Panc1 (cell line): ENCODE data around the gene SPDYC. TPM values are rescaled to one million over a fixed set of nuclear protein-coding genes. Genes with fewer than 3 reads are reported as not detected.

ENCODE experiments used
- ATAC-seq: fragments of 200-7000 bp; cut with Tn5 transposase; 2 replicates; pipeline ENCODE4 v1.9.1; 2020; ENCODE audit warnings: mild to moderate bottlenecking, moderate library complexity
- Bru-seq: library from RNA; stranded (reverse); fragments of 400-500 nt; gene quantifications from one replicate; lab custom pipeline; 2021; lab: Mats Ljungman, UMichigan
- BruChase-seq, 2 experiments: library from RNA; stranded (reverse); fragments of 400-500 nt; gene quantifications; one replicate each; lab custom pipeline; 2021; lab: Mats Ljungman, UMichigan
- BruUV-seq: library from RNA; stranded (reverse); fragments of 400-500 nt; replicated peaks from 2 replicates; lab custom pipeline; 2021; lab: Mats Ljungman, UMichigan
- CTCF ChIA-PET: fragments of 300-600 bp; sonication (Branson Sonifier 250); formaldehyde crosslinking; loops from one replicate; lab custom pipeline; 2022; ENCODE audit warnings: antibody characterized with exemption; lab: Charles Lee
- POLR2A ChIA-PET: fragments of 300-600 bp; sonication (Branson Sonifier 250); formaldehyde crosslinking; loops from one replicate; lab custom pipeline; 2022; ENCODE audit warnings: antibody characterized with exemption; lab: Charles Lee
- DNase-seq: peaks from one replicate; pipeline ENCODE4 v3.0.0-alpha.2; 2010; ENCODE audit warnings: low read depth, low spot score
- H3K27ac ChIP-seq: 2 replicates; pipeline ENCODE4 v1.5.1; 2011; ENCODE audit warnings: mild to moderate bottlenecking, low read length, inconsistent platforms
- H3K27me3 ChIP-seq: fragments of 200-500 bp; sonication (Bioruptor generic); 2 replicates; pipeline ENCODE4 v1.6.0; 2014; ENCODE audit warnings: low read length, inconsistent platforms; ENCODE audit not compliant: control insufficient read depth, insufficient read depth
- H3K36me3 ChIP-seq: fragments of 200-500 bp; sonication (Bioruptor generic); 2 replicates; pipeline ENCODE4 v1.5.1; 2014; ENCODE audit warnings: inconsistent platforms, mild to moderate bottlenecking, low read length, moderate library complexity; ENCODE audit not compliant: control insufficient read depth, insufficient read depth
- H3K4me1 ChIP-seq: 2 replicates; pipeline ENCODE4 v1.5.1; 2011; ENCODE audit warnings: inconsistent platforms, mild to moderate bottlenecking, low read length, moderate library complexity; ENCODE audit not compliant: control insufficient read depth, insufficient read depth
- H3K4me3 ChIP-seq, 2 experiments: 2 replicates each; pipeline ENCODE4 v1.5.1; 2011 to 2012; ENCODE audit warnings: low read depth in 2 of 2, low read length in 2 of 2, mild to moderate bottlenecking in 2 of 2, inconsistent platforms in 1 of 2, moderate library complexity in 1 of 2
- H3K9me3 ChIP-seq: fragments of 200-500 bp; sonication (Bioruptor generic); 2 replicates; pipeline ENCODE4 v1.5.1; 2014; ENCODE audit warnings: low read depth, mild to moderate bottlenecking, inconsistent platforms, low read length, moderate library complexity; ENCODE audit not compliant: control insufficient read depth, insufficient read depth
- POLR2AphosphoS5 ChIP-seq: IDR thresholded peaks from 2 replicates; pipeline ENCODE4 v1.6.1; 2012; ENCODE audit warnings: mild to moderate bottlenecking, low read depth, low read length, moderate library complexity
- SIN3A ChIP-seq: IDR thresholded peaks from 2 replicates; pipeline ENCODE4 v1.6.1; 2012; ENCODE audit warnings: low read depth, mild to moderate bottlenecking, low read length, moderate library complexity, borderline replicate concordance; ENCODE audit not compliant: insufficient read depth
- TCF7L2 ChIP-seq: IDR thresholded peaks from 2 replicates; pipeline ENCODE4 v1.6.1; 2011; ENCODE audit warnings: mild to moderate bottlenecking, low read depth, low read length, inconsistent platforms
- in situ Hi-C: cut with HindIII; loops from 2 replicates; pipeline ENCODE4 v1.10.0; 2016; ENCODE audit warnings: low sequenced_read_pairs, low pct_unique_long_range_greater_than_20kb
- intact Hi-C: fragments of 100-400 bp; cut with micrococcal nuclease; formaldehyde crosslinking; loops from one replicate; pipeline ENCODE4 v1.10.0; 2022; ENCODE audit not compliant: unreplicated experiment
- long read RNA-seq: library from polyadenylated mRNA; unstranded; transcript quantifications from one replicate; pipeline ENCODE4 v2.0.0, GENCODE V29; 2021; ENCODE audit not compliant: unreplicated experiment
- polyA plus RNA-seq: library from polyadenylated mRNA; unstranded; fragments of >200 nt; gene quantifications from one replicate; pipeline ENCODE4 v1.2.1, GENCODE V29; 2012; ENCODE audit warnings: missing spikeins; ENCODE audit not compliant: insufficient read length
- total RNA-seq: library from RNA; stranded (reverse); gene quantifications from one replicate; pipeline ENCODE4 v1.2.1, GENCODE V29; 2021; ENCODE audit not compliant: unreplicated experiment
- TF ChIP-seq, protein P1 (sequence below), 2 experiments: IDR thresholded peaks; 2 replicates each; pipeline ENCODE4 v1.6.1; 2011 to 2012; ENCODE audit warnings: low read depth in 2 of 2, control low read depth in 1 of 2, low read length in 1 of 2, mild to moderate bottlenecking in 1 of 2, moderate library complexity in 1 of 2; ENCODE audit not compliant: insufficient read depth in 1 of 2
- TF ChIP-seq, protein P2 (sequence below): fragments of 450-650 bp; IDR thresholded peaks from 2 replicates; pipeline ENCODE4 v1.5.1; 2017; ENCODE audit warnings: mild to moderate bottlenecking

The SPDYC gene, protein sequence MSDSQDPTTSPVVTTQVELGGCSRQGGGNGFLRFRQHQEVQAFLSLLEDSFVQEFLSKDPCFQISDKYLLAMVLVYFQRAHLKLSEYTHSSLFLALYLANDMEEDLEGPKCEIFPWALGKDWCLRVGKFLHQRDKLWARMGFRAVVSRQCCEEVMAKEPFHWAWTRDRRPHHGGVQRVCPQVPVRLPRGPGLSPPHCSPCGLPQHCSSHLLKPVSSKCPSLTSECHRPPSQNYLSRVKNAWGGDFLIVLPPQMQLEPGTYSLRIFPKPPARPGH
- not detected for total RNA-seq
- polyA plus RNA-seq, result not detected
- not detected for Bru-seq, nascent RNA
- percentile 15 among the genes with signal in this experiment for BruChase-seq, experiment 1, labeled RNA remaining after a 2-hour chase
- not detected for BruChase-seq, experiment 2, labeled RNA remaining after a 6-hour chase
- long read RNA-seq, result 0 reads

DNA sequence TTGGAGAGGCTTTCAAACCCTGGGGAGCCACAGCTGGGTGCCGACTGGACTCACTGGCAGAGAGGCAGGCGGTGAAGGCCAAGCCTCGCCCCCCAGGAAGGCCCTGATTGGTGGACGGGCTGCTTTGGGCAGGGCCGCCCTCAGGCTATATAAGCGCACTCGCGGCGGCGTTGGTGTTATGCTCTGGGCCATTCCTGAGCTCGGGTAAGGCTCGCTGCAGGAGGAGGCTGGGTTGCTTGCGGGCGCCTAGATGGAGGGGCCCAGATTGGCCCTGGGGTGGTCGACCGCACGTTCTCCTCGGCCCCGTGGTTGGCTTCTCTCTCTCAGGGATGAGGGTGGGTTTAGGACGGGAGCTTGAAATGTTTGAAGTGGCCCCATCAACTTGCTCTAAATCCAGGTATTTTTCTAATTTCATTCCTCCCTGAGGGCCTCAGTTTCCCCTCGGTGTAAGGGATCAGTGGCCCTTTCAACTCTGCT lies at the start of gene SPDYC:
Gene SPDYC (plus strand): TSS at position 176 of the 477 bp plus-strand sequence. CDS start 1,125 bp downstream, outside the sequence.
- H3K4me1 ChIP-seq, result 0 out of 2 replicates have a peak, but pooled peaks cover 10% of the 10 kb centered on the region
- H3K27me3 ChIP-seq, result no peaks in the 10 kb centered on the region
- intact Hi-C loops (no loop called here), in situ Hi-C loops (no loop called here)
- no peak within 1 kb of the TSS for H3K4me3 ChIP-seq
- no peak for DNase-seq
- no TSS peak for BruUV-seq
- TF ChIP-seq POLR2AphosphoS5, result no peak
- TF ChIP-seq, protein P1, sequence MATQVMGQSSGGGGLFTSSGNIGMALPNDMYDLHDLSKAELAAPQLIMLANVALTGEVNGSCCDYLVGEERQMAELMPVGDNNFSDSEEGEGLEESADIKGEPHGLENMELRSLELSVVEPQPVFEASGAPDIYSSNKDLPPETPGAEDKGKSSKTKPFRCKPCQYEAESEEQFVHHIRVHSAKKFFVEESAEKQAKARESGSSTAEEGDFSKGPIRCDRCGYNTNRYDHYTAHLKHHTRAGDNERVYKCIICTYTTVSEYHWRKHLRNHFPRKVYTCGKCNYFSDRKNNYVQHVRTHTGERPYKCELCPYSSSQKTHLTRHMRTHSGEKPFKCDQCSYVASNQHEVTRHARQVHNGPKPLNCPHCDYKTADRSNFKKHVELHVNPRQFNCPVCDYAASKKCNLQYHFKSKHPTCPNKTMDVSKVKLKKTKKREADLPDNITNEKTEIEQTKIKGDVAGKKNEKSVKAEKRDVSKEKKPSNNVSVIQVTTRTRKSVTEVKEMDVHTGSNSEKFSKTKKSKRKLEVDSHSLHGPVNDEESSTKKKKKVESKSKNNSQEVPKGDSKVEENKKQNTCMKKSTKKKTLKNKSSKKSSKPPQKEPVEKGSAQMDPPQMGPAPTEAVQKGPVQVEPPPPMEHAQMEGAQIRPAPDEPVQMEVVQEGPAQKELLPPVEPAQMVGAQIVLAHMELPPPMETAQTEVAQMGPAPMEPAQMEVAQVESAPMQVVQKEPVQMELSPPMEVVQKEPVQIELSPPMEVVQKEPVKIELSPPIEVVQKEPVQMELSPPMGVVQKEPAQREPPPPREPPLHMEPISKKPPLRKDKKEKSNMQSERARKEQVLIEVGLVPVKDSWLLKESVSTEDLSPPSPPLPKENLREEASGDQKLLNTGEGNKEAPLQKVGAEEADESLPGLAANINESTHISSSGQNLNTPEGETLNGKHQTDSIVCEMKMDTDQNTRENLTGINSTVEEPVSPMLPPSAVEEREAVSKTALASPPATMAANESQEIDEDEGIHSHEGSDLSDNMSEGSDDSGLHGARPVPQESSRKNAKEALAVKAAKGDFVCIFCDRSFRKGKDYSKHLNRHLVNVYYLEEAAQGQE (IDR thresholded peaks at IDR 0.05; ENCODE audit: insufficient read depth in 1 of 2, low read depth in 2 of 2, low read length in 1 of 2), result no peak
- TF ChIP-seq, protein P2, sequence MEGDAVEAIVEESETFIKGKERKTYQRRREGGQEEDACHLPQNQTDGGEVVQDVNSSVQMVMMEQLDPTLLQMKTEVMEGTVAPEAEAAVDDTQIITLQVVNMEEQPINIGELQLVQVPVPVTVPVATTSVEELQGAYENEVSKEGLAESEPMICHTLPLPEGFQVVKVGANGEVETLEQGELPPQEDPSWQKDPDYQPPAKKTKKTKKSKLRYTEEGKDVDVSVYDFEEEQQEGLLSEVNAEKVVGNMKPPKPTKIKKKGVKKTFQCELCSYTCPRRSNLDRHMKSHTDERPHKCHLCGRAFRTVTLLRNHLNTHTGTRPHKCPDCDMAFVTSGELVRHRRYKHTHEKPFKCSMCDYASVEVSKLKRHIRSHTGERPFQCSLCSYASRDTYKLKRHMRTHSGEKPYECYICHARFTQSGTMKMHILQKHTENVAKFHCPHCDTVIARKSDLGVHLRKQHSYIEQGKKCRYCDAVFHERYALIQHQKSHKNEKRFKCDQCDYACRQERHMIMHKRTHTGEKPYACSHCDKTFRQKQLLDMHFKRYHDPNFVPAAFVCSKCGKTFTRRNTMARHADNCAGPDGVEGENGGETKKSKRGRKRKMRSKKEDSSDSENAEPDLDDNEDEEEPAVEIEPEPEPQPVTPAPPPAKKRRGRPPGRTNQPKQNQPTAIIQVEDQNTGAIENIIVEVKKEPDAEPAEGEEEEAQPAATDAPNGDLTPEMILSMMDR, result no peak
- TF ChIP-seq TCF7L2, result no peak
- TF ChIP-seq SIN3A, result no peak
- CTCF ChIA-PET, result no interaction called here
- no peaks in the 10 kb centered on the region for H3K9me3 ChIP-seq
- POLR2A ChIA-PET, result interaction anchor here (1.0 kb wide), 1 partner anchor 21 kb away, joined by 11 read pairs; no protein-coding TSS in a partner anchor
- no peaks in the 10 kb centered on the region for H3K36me3 ChIP-seq
- ATAC-seq, result peak; percentile 51
- peak within 1 kb of the TSS; percentile 13; the same call in 1 of the 2 replicates for H3K27ac ChIP-seq

DNA sequence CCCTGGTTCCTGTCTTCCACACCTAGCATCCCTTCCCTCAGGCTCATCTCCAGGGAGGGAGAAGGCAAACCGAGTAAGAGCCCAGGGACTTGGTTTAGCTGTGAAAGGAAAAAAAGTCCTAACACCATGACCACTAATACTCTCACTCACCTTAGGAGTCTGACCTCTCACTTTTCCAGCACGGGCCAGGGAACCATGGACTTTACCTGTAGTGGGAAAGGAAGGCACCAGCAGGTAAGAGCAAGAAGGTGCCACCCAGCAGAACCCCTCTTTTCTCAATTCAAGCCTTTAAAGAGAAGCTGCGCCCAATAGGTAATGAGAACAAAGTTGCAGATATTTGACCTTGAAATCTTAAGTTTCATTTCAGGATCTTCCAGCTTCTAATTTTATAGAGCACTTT lies 49.2 kb upstream of the SPDYC start:
- BruUV-seq, result TSS peak; percentile 87
- Histone ChIP-seq H3K9me3 (no peaks in the 10 kb centered on the region), H3K4me3 (peak overlapping the region; percentile 70 to 96), H3K27me3 (no peaks in the 10 kb centered on the region), H3K4me1 (peaks cover 23% of the 10 kb centered on the region), H3K27ac (peak overlapping the region; percentile 99), H3K36me3 (peaks cover 23% of the 10 kb centered on the region)
- in situ Hi-C loops, result no loop called here
- ATAC-seq (no peak), DNase-seq (no peak)
- ChIA-PET CTCF (no interaction called here), POLR2A (interaction anchor here (0.6 to 2.4 kb wide), 3 partner anchors 14 to 77 kb away, joined by 4 to 14 read pairs (median 10); partner anchors contain the start of gene SYVN1)
- intact Hi-C loops, result no loop called here
- TF ChIP-seq, protein P1 (IDR thresholded peaks at IDR 0.05; ENCODE audit: insufficient read depth in 1 of 2, low read depth in 2 of 2, low read length in 1 of 2), result no peak
- TF ChIP-seq SIN3A, result no peak
- no peak for TF ChIP-seq POLR2AphosphoS5
- no peak for TF ChIP-seq TCF7L2
- TF ChIP-seq, protein P2, result no peak
